Adrenal gland (tissue), 12 donors: ENCODE measurements around the gene STEAP3. TPM values are rescaled to one million over a fixed set of nuclear protein-coding genes. Genes with fewer than 3 reads are reported as not detected.
A peak's percentile ranks its signal among the peaks of the same experiment; 100 is the strongest.

Source experiments
- DNase-seq, 7 donors: peaks; one replicate each; pipeline ENCODE4 v3.0.0-alpha.2; 2019 to 2020
- H3K27ac ChIP-seq, 5 donors: fragments of 200-600 bp; sonication (generic) in 4 of 5; 1 replicate in 3 of 5; 2 replicates in 2 of 5; pipeline versions ENCODE4 v1.5.1 to v1.8.0; 2016 to 2020; ENCODE audit warnings: mild to moderate bottlenecking in 1 of 5
- H3K27me3 ChIP-seq: fragments of 200-600 bp; 2 replicates; pipeline ENCODE4 v1.8.0; 2021
- H3K36me3 ChIP-seq, 2 donors: fragments of 200-600 bp; replicated peaks in 1 of 2; 1 replicate in 1 of 2; 2 replicates in 1 of 2; pipeline versions ENCODE4 v1.5.1 to v1.8.0; 2018 to 2022
- H3K4me1 ChIP-seq, 2 donors: fragments of 200-600 bp; replicated peaks in 1 of 2; 1 replicate in 1 of 2; 2 replicates in 1 of 2; pipeline versions ENCODE4 v1.5.1 to v1.8.0; 2018 to 2021
- H3K4me3 ChIP-seq, 4 donors: fragments of 200-600 bp; sonication (generic) in 3 of 4; one replicate each; pipeline ENCODE4 v1.5.1; 2016 to 2018
- H3K9me3 ChIP-seq, 3 donors: fragments of 200-600 bp; sonication (generic) in 1 of 3; replicated peaks in 1 of 3; 1 replicate in 2 of 3; 2 replicates in 1 of 3; pipeline versions ENCODE4 v1.5.1 to v1.8.0; 2016 to 2021
- POLR2A ChIP-seq, 2 donors: fragments of 450-650 bp; IDR thresholded peaks; one replicate each; pipeline ENCODE4 v1.6.1; 2017; ENCODE audit warnings: antibody characterized with exemption in 2 of 2, mild to moderate bottlenecking in 2 of 2, moderate library complexity in 1 of 2
- WGBS, 4 donors: extraction: QIAGEN DNeasy Blood & Tissue Kit in 2 of 4; methylation state at CpG; one replicate each; pipeline versions ENCODE4 v1.1.5 to v1.1.7; 2013 to 2017; 5-methylcytosine and 5-hydroxymethylcytosine counted together
- intact Hi-C, 2 donors: fragments of 100-400 bp; cut with DNase I; formaldehyde crosslinking; loops; one replicate each; pipeline versions ENCODE4 v1.14.1 to v1.15.0; 2022 to 2023
- polyA plus RNA-seq, 3 donors: library from polyadenylated mRNA; stranded (reverse); fragments of 200-250 nt in 2 of 3; fragments of 350-450 nt in 1 of 3; fragmentation: Illumina TruSeq in 1 of 3; extraction: RNeasy Lipid Tissue Mini Kit (QIAGEN cat#74804) in 1 of 3; gene quantifications; one replicate each; pipeline ENCODE4 v1.2.3, GENCODE V29; 2013 to 2014
- total RNA-seq, 9 donors: library from RNA; depleted of rRNA in 4 of 9; stranded (reverse); fragments of >200 nt in 4 of 9; fragments of 120-200 nt in 1 of 9; fragmentation: NEBNext Ultra II Directional in 1 of 9; extraction: Animal tissue kit (Norgen Biotek cat#: 25700) in 1 of 9; gene quantifications; one replicate each; pipeline versions ENCODE4 v1.1.0 to v1.2.4, GENCODE V29; 2013 to 2023
- TF ChIP-seq, protein P1 (sequence below), 6 experiments: fragments of 450-650 bp in 4 of 6; fragments of 200-600 bp in 2 of 6; sonication (generic) in 1 of 6; IDR thresholded peaks; 1 replicate in 5 of 6; 2 replicates in 1 of 6; pipeline versions ENCODE4 v1.5.1 to v1.8.0; 2016 to 2021; ENCODE audit warnings: antibody characterized with exemption in 6 of 6, mild to moderate bottlenecking in 2 of 6, moderate library complexity in 1 of 6
- donor health status: healthy with polysubstance abuse.
- donor health status: Bipolar disorder and iron deficiency.
- donor health status: DM: yes; HTN: yes; CAD: no.
- donor health status: DM: no; HTN: no; CAD: no.
- donor health status: DM: no; HTN: no; CAD: no.
- donor health status: DM: yes; HTN: yes; CAD: no.

STEAP3 gene
- total and polyA plus RNA-seq, 12 donors = 1.3 to 48.2 (median 6.9) TPM

DNA sequence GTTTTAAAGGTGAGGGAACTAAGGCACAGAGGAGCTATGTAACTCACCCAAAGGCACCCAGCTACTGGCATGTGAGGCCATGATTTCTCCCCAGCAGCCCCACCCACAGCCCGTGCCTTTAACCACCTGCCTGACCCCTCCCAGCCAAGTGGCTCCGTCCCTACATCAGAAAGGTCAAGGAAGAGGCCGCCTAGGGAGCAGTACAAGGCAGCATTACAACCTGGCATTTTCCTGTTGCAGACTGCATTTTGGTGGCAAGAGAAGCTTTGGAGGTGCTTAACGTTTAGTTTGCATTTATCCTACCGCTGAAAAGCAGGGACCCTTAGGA is 17.5 kb downstream of the STEAP3 start:
- H3K4me3 ChIP-seq = no peak overlapping the region
- DNase-seq = no peak
- H3K9me3 ChIP-seq = no peaks in the 10 kb centered on the region
- intact Hi-C loops = no loop called here
- peaks cover 11 to 12% of the 10 kb centered on the region in 2 donors for H3K4me1 ChIP-seq
- TF ChIP-seq POLR2A (IDR thresholded peaks at IDR 0.05) = no peak
- TF ChIP-seq, protein P1, sequence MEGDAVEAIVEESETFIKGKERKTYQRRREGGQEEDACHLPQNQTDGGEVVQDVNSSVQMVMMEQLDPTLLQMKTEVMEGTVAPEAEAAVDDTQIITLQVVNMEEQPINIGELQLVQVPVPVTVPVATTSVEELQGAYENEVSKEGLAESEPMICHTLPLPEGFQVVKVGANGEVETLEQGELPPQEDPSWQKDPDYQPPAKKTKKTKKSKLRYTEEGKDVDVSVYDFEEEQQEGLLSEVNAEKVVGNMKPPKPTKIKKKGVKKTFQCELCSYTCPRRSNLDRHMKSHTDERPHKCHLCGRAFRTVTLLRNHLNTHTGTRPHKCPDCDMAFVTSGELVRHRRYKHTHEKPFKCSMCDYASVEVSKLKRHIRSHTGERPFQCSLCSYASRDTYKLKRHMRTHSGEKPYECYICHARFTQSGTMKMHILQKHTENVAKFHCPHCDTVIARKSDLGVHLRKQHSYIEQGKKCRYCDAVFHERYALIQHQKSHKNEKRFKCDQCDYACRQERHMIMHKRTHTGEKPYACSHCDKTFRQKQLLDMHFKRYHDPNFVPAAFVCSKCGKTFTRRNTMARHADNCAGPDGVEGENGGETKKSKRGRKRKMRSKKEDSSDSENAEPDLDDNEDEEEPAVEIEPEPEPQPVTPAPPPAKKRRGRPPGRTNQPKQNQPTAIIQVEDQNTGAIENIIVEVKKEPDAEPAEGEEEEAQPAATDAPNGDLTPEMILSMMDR (IDR thresholded peaks at IDR 0.05) = no peak
- H3K27ac ChIP-seq = peak overlapping the region in 2 of 5 donors; percentile 57 to 69
- no peaks in the 10 kb centered on the region for H3K36me3 ChIP-seq
- H3K27me3 ChIP-seq = no peaks in the 10 kb centered on the region
- 69 to 93% (median 82%) methylated on average over 2 to 5 of the region's 5 CpGs for WGBS, 4 donors

DNA sequence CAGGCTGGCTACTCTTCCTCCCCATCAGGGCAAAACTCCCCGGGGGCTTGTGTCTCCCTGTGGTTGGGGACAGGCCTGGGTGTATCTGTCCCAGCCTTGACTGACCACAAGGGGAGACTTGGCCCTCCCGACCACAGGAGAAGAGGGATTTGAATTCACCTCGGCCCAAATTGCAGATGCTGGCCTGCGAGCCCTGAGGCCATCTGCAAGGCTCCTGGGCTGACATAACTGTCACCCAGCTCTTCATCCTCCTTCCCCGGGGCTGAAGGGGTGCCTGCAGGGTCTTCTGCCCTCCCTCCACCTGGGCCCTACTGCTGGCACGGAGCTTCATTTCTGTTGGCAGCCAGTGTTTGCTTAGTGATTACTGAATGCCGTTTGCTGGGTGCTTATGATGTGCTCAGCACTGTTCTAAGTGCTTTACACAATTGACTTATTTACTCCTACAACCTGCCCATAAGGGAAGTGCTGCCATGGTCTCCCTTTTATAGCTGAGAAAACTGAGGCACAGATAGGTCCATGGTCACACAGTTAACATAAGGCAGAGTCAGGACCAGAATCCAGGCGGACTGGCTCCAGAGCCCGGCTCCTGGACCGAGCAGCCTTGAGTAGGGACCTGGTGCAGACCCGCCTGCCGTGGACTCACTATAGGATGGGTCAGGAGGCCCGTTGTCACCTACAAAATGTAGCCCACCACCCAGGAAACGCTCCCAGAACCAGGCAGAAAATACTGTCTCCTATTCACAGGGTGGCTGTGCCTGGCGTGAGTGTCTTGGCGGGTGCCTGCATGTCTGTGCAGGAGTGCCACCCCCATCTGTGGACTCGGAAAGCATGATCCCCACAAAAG is 18.9 kb downstream of the STEAP3 start:
- intact Hi-C loops = no loop called here
- no peaks in the 10 kb centered on the region for H3K27me3 ChIP-seq
- peaks cover 11 to 12% of the 10 kb centered on the region in 2 donors for H3K4me1 ChIP-seq
- no peaks in the 10 kb centered on the region for H3K36me3 ChIP-seq
- H3K27ac ChIP-seq = no peak overlapping the region
- H3K4me3 ChIP-seq = no peak overlapping the region
- no peaks in the 10 kb centered on the region for H3K9me3 ChIP-seq
- TF ChIP-seq POLR2A (IDR thresholded peaks at IDR 0.05) = no peak
- TF ChIP-seq, protein P1 (IDR thresholded peaks at IDR 0.05) = no peak
- no peak for DNase-seq
- WGBS, 4 donors = 86 to 92% (median 92%) methylated on average over 6 to 17 of the region's 17 CpGs

DNA sequence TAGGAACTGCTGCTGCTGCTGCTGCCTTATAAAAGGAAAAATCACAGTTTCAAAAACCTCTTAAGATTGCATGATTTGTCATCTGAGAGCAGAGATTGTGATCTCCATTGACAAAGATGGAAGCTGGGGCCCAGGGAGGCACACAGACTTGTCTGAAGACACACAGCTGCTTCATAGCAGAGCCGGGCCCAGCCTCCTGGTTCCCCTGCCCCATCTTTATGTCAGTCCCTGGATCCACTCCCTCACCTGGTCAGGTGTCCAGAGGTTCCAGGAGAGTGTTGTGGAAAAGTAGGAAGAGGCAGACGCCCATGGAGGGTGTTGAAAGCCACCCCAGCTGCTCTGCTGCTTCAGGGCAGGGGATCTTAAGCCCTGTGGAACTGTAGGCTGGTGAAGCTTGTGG is 20.0 kb downstream of the STEAP3 start:
- H3K27me3 ChIP-seq = no peaks in the 10 kb centered on the region
- TF ChIP-seq POLR2A (IDR thresholded peaks at IDR 0.05) = no peak
- TF ChIP-seq, protein P1 (IDR thresholded peaks at IDR 0.05) = no peak
- H3K36me3 ChIP-seq = no peaks in the 10 kb centered on the region
- intact Hi-C loops = no loop called here
- 71 to 92% (median 75%) methylated on average over 2 of the region's 2 CpGs for WGBS, 4 donors
- no peak overlapping the region for H3K27ac ChIP-seq
- no peak for DNase-seq
- H3K4me1 ChIP-seq = peaks cover 11 to 12% of the 10 kb centered on the region in 2 donors
- no peak overlapping the region for H3K4me3 ChIP-seq
- no peaks in the 10 kb centered on the region for H3K9me3 ChIP-seq

DNA sequence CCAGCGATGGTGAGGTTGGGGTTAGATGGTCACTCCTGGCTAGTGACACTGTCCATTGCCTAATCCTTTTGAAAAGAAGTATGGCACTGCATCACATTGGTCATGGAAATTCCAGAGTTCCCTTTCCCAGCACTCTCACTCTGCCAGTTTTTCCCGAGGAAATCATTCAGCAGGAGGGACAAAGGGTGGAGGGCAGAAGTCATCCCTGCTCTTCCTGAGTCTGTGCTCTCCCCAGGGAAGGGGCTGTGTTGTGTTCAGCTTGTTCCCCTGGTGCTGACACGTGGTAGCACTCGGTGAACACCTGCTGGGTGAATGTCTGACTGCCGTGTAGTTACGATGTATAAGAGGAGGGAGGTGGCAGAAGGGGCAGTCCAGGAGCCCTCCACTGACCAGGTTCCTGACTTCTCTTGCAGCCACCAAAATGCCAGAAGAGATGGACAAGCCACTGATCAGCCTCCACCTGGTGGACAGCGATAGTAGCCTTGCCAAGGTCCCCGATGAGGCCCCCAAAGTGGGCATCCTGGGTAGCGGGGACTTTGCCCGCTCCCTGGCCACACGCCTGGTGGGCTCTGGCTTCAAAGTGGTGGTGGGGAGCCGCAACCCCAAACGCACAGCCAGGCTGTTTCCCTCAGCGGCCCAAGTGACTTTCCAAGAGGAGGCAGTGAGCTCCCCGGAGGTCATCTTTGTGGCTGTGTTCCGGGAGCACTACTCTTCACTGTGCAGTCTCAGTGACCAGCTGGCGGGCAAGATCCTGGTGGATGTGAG is 21.6 kb downstream of the STEAP3 start:
- DNase-seq = no peak

More for the DNA sequence above, 21.6 kb downstream of the STEAP3 start:
- H3K4me1 ChIP-seq = peaks cover 7 to 9% of the 10 kb centered on the region in 2 donors
- 90 to 97% (median 93%) methylated on average over 5 to 17 of the region's 17 CpGs for WGBS, 4 donors
- no peak for TF ChIP-seq POLR2A (IDR thresholded peaks at IDR 0.05)
- TF ChIP-seq, protein P1 (IDR thresholded peaks at IDR 0.05) = no peak
- no peaks in the 10 kb centered on the region for H3K36me3 ChIP-seq
- no peaks in the 10 kb centered on the region for H3K27me3 ChIP-seq
- H3K4me3 ChIP-seq = no peak overlapping the region
- H3K9me3 ChIP-seq = no peaks in the 10 kb centered on the region
- no peak overlapping the region for H3K27ac ChIP-seq
- intact Hi-C loops = no loop called here
